IPS DF 4.7 (cell line): ENCODE data around the gene MME.

Experiments used
- DNase-seq: peaks from one replicate; pipeline ENCODE4 v3.0.0-alpha.2; 2013; ENCODE audit warnings: low spot score; ENCODE audit errors: extremely low read depth

MME gene

DNA sequence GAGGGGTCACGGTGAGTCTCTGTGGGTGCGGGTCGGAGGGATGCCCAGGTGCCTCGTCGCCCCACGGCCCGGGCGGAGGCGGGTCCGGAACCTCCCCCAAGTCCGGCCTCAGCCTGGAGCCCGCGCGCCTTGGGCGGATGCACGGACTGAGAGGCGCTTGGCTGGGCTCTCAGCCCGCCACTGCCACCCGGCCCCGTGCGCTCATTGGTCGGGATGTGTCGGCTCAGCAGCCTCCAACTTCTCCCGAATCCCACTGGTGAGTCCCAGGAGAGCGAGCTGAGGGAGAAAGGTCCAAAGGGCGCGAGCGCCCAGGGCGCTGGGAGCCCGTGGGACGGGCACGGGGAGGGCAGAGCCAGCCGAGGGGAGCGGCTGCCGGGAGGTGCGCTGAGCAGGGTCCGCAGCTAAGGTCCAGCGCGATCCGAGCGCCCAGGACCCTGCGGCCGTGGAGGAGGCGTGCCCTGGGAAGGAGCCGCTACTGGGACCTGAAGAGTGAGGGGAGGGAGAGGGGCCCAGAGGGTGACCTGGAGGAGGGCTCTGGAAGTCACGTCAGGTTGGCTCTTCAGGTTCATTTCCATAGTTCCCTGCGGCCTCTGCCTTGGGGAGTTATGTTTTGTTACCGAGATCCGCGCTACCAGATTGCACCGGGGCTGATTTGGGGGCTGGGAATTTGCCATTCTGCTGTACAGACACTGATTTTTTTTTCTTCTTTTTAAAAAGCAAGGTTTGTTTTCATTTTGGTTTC is at the start of gene MME:
MME (plus strand) TSS at position 574 of the 742 bp plus-strand sequence. CDS start 3,849 bp downstream, outside the sequence.
- DNase-seq, result peak; percentile 53

DNA sequence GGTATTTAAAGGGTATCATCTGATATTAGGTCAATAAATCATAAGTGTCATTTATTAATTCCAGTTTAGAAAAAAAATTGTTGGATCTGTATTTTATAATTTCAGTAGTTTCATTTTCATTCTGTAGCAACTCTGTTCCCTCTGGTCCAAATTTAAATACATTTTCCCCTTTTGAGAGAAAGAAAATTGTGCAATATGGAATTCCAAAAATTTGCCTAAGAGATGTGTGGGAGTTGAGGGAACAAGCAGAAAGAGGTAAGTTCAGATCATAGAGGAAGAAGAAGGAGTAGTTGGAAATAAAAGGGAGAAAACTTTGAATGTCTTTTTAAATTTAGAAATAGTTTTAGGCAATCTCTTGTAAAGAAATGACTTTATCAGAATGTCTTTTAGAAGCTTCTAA is 48.9 kb upstream of the MME start:
- no peak for DNase-seq

DNA sequence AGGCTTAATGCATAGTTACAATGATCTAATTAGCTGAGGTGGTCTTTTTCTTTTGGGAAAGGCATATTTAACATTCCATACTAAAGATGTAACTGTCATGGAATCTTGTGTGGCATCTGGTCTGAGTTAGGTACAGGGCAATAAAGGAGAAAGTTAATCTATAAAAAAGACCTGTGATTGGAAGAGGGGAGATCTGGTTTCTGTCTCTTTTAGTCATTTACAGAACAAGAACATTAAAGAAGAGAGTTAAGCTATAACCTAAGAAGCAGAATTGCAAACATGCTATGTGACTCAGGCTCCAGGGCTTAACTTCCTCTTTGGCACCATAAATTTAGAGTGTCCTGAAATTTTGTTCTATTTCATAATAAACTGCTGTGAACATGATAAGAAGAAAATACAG is 47.2 kb upstream of the MME start:
- DNase-seq, result no peak

DNA sequence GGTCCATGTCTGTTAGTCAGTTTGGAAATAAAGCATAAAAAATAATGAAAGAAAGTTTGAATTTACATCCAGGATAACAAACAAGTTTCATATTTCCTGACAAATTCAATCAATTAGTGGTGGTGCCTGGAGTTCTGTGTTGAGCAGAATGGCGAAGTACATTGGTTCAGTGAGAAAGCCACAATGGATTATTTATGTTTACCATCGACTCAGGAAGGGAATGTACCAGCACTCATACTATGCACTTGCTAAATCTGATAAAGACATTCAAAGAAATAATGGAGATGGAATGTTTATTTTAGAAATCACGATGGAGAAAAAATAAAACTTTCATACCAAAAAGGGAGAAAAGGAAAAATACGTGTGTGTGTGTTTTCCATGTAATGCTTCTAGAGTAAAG is 45.3 kb upstream of the MME start:
- no peak for DNase-seq

DNA sequence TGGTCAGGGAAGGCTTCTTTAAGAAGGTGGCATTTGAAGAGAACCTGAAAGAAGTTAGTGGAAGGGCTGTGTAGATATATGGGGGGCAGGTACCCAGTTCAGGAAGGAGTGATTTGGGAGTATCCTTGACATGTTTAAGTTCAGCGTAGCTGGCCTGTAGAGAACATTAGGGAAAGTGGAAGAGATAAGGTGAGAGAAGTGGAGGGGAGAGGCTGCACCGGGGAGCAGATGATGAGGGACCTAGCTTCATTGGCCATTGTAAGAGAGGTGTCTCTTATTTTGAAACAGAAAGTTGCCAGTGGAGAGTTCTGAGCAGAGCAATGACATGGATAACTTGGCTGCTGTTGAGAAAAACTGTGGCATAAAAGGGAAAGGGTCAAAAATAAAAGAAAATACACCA is 44.6 kb upstream of the MME start:
- no peak for DNase-seq

DNA sequence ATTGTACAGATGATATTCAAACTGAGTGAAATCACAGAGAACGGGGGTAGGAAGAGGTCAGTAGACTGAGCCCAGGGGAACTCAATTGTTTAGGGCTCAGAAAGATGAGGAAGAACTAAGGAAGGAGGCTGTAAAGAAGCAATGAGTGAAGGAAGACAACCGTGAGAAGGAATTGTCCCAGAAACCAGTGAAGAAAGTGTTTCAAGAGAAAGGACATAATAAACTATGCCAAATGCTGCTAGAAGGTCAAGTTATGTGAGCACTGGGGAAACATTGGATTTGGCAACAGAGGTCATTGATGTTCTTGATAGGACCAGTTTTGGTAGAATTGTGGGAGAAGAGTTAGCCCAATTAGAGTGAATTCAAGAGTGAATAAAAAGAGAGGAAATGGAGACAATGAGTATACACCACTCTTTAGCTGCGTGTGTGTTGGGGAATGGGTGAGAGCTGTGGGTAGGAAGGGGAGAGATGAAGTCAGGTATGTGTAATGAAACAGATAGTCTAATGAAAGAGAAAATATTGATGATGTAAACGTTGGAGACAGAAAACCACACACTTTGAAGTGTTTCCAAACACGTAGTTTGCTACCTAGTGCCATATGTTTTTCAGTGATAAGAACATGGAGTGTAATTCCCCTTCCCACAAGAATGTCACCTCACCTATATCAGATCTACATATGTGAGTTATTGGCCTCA is 42.5 kb upstream of the MME start:
- DNase-seq, result no peak

DNA sequence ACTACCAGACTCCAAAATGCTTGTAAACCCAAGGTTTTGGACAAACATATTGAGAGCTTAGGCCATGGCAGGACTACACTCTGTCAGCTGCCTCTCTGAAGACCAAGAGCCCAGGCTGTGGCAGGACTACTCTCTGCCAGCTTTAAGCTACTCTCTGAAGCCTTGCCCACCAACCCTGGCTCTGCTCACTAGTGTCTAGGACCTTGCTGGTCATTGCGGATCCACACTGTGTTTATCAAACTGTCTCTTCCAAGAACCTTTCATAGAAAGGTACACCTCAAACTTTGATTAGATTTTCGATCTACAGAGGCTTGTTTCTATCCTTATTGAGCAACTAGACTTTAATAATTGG is 41.9 kb upstream of the MME start:
- DNase-seq, result no peak

DNA sequence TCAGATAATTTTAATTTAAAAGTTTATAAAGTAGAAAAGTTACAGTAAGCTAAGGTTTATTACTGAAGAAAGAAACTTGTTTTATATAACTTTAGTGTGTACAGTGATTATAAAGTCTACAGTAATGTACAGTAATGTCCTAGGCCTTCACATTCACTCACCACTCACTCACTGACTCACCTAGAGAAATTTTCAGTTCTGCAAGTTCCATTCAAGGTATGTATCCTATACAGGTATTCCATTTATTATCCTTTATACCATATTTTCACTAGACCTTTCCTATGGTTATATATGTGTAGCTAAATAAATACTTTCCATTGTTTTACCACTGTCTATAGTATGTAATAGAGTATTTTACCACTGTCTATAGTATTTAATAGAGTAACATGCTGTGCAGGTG is 33.2 kb upstream of the MME start:
- DNase-seq, result no peak

DNA sequence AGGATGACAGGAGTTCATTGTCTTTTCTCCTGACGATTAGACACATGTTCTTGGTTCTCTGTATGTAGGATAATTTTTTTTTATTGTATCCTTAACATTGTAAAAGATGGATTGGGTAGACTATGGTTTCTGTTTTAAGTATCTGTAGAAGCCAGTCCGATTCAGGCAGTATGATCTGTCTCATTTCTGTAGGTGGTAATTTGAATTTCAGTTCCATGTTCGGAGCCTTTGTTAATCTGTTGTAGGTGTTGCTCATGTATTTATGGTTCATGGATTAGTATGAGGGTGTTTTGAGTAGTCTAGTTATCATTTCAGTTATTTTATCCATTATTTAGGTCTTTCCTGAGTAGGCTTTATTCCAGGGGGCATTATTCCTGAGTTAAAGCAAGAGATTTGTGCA is 32.4 kb upstream of the MME start:
- DNase-seq, result no peak

DNA sequence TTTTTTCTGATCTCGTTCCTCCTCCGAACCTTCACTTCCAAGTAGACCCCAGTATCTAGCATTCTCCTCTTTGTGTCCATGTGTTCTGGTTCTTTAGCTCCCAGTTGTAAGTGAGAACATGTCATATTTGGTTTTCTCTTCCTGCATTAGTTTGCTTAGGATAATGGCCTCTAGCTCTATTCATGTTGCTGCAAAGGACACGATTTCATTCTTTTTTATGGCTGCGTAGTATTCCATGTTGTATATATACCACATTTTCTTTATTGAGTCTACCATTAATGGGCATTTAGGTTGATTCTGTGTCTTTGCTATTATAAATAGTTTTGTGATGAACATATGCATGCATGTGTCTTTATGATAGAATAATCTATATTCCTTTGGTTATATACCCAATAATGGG is 30.2 kb upstream of the MME start:
- no peak for DNase-seq

DNA sequence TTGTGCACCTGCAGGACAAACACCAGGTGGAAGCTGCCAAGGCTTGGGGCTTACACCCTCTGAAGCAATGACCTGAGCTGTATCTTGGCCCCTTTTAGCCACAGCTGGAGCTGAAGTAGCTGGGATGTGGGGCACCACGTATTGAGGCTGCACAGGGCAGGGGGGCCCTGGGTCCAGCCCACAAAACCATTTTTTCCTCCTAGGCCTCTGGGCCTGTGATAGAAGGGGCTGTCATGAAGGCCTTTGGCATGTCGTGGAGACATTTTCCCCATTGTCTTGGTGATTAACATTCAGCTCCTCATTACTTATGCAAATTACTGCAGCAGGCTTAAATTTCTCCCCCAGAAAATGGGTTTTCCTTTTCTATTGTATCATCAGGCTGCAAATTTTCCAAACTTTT is 27.6 kb upstream of the MME start:
- no peak for DNase-seq

DNA sequence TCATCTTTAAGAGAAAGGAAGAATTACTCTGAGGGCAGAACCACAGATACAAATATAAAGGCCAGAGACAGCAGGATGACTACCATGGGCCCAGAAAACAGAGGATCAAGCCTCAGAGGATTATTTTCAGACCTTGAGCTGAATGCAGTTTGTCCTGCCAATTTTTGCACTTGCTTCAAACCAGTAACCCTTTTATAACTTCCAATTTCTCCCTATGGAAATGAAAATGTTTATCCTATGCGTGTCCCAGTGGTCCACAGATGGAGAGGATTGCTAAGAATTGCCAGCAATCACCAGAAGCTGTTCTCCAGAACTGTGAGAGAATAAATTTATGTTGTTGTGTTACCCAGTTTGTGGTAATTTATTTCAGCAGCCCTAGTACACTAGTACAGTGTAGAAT is 26.4 kb upstream of the MME start:
- no peak for DNase-seq

DNA sequence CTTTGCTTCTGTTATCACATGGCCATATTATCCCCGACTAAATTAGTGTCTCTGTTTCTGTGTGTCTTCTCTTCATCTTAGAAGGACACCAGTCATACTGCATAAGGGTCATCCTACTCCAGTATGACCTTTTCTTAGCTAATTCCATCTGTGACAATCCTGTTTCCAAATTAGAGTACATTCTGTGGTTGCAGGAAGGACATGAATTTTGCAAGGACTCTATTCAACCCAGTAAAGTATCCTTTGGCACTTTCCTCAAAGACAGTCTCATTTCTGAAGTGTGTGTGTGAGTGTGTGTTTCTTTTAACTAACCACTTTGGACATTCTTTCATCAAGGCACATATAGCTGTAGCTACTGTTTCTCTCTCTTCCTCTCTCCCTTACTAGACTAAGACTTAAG is 15.2 kb upstream of the MME start:
- no peak for DNase-seq

DNA sequence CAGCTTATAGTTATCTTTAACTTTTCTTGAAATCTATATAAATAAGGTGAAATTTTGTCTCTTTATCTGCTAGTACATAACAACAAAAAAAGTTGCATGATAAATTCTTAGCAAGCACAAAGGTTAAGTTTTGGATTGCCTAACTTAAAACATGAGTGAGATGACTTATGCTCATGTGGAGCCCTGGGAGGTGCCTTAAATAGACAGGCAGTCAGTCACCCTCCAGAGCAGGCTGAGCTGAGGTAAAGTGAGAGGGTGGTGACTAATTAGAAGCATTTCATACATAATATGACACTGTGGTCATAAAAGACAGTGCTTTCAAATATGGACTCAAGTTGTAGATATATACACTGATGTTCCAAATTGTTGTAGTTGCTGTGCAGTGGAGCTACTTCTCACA is 14.6 kb upstream of the MME start:
- no peak for DNase-seq

DNA sequence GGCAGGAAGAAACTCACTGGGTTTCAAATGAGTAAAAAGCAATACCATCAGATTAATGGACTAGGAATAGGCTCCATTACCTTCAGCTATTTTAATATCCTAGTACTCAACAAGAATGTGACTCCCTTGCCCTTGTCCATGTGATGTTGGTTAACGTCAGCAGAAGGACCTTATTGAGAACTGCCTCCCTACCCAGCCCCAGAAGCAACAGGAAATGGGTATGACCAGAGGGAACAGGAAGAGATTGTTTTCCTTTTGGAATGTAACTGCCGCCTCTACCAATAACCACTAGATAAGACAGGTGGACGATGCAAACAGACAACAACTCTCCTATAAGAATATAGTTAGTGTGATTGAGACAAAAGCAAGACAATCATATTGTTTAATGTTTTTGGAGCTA is 10.4 kb upstream of the MME start:
- DNase-seq, result no peak

DNA sequence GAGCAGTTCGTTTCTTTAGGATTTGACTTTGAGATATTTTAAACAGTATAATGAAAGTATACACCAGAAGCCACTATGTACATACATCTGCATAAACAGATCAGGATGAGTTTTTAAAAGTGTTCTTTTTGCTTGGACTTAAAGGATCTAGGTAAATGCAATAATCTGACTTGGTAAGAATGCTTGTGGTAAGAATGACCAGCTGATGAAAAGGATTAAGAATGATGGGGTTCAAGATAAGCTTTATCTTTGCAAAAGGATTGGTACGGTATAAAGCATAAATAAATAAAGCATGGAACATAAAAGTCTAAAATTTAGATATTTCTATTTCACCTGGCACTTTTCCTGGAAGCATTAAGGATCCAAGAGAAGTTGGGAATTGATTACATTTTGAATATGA is 9.8 kb upstream of the MME start:
- DNase-seq, result no peak

DNA sequence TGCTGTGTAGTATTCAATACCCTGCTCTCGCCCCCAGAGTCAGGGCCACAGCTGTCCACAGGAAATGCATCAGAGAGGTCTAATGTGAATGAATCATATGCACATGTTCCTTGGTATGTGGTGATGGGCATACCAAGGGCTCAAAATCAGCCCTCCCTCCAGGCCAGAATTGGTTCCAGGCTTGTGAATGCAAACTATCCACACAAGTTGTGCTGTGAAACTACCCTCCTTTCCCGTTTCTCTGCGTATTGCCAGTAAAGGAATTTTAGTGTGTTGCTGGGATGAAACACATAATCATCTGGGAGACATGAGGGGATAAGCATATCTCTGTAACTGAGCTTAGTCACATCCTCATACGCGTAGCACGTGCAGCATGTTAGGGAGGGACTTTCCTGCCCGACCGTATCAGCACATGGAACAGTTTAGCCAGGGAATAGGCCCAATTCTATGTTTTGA is 9.2 kb upstream of the MME start:
- no peak for DNase-seq

DNA sequence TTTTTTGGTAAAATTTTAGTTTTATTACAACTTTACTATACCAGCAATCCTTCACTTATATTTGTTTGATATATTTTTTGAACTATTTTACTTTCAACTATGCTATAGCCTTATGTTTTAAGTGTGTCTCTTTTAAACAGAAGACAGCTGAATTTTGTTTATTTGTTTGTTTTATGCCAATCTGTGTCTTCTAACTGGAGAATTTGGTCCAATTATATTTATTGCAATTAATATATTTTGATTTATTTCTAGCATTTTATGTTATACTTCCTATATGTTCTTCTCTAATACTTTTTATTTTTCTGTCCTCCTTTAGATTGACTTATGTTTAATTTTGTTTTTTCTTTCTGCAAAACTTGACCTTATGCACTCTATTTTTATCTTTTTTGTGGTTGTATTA is 4.9 kb upstream of the MME start:
- DNase-seq, result no peak

DNA sequence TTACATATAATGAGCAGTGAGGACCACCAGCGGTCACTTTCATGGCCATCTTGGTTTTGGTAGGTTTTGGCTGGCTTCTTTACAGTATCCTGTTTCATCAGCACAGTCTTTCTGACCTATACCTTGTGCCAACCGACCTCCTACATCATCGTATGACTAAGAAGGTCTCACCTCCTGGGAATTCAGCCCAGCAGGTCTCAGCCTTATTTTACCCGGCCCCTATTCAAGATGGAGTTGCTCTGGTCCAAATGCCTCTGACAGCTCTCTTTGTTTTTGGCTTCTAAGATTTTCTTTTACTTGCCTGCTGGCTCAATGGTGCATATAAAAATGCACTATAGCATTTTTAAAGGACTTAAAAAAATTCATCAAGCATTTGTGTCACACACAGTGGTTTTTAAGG is 3.2 kb upstream of the MME start:
- no peak for DNase-seq

DNA sequence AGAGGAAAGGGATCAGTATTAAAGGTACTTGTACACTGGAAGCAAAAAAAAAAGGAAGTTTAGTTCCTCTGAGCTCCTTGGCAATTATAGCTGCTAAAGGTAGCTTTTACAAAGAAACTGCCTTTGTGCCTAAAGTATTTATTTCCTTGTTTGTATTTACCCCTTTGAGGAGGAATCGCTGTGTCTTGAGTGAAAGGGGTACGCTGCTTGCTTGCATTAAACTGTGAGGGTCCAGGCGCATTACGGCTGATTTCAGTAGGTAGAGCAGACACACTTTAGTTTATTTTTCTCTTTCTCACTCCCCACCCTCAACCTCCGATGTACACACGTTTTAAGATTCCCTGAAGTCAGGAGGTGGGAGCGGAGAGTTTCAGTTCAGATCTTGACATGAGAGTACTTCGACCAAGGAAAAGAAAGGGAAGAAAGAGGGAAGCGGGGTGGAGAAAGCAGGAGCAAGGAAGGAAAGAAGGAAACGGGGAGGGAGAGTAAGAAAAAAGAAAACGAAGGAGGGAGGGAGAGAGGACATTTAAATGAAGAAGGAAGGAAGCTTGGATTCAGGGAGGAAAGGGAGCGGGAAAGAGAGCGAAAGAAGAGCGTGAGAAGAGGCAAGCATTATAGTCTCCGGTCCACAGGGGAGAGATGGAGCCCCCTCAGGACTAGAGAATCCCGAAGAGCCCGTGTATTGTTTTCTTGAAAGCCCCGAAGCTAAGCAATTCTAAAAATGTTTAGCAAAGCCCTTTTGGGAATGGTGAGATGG is 1.2 kb upstream of the MME start:
- no peak for DNase-seq

DNA sequence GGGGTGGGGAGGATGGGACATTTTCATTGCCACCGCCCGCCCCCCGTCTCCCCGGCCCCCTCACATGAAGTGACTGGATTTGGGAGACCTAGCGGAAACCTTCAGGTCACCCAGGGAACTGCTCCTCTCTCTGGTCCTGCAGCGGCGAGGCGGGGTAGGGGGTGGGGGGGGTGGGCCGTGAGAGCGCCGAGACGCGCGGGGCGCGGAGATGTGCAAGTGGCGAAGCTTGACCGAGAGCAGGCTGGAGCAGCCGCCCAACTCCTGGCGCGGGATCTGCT is 712 bp upstream of the MME start:
- DNase-seq, result no peak

DNA sequence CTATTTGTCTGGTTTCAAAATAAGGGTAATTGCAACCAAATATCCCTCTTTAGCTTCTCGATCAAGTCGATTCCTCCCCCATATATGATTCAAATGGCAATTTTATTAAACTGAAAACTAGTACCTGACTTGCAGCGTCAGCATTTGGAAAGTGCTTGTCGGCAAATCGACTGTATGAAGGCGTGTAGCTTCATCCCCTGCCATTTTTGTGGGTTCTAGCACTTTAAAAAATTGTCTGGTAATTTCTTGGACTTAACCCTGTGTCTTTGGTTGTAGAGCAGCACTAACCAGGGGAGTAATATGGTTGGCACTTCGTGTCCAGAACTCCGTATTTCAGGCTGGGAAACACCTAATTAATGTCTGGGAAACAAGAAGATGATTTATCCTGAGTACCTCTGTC is 573 bp downstream of the MME start:
- DNase-seq, result no peak
